T-helper 1 cell treated with Interleukin-12 subunit alpha and Interleukin-12 subunit beta and Interleukin-4 antibody, amounts not matched to agents 30 μg/mL and 1 μg/mL, for 36 hours (primary cell): ENCODE data around the gene WNT7A.

ENCODE experiments used
- H3K27ac Mint-ChIP-seq: one replicate; pipeline ENCODE4 v1.8.0; 2021; ENCODE audit warnings: mild to moderate bottlenecking, mixed read lengths
- H3K27me3 Mint-ChIP-seq: one replicate; pipeline ENCODE4 v1.8.0; 2021; ENCODE audit warnings: low read depth, mixed read lengths
- H3K36me3 Mint-ChIP-seq: one replicate; pipeline ENCODE4 v1.8.0; 2021; ENCODE audit warnings: low read depth, mixed read lengths
- H3K4me1 Mint-ChIP-seq: one replicate; pipeline ENCODE4 v1.8.0; 2021; ENCODE audit warnings: low read depth, mixed read lengths
- H3K4me3 Mint-ChIP-seq: one replicate; pipeline ENCODE4 v1.8.0; 2021; ENCODE audit warnings: mild to moderate bottlenecking, moderate library complexity, mixed read lengths
- H3K9me3 Mint-ChIP-seq: one replicate; pipeline ENCODE4 v1.8.0; 2021; ENCODE audit warnings: mixed read lengths

WNT7A gene

DNA sequence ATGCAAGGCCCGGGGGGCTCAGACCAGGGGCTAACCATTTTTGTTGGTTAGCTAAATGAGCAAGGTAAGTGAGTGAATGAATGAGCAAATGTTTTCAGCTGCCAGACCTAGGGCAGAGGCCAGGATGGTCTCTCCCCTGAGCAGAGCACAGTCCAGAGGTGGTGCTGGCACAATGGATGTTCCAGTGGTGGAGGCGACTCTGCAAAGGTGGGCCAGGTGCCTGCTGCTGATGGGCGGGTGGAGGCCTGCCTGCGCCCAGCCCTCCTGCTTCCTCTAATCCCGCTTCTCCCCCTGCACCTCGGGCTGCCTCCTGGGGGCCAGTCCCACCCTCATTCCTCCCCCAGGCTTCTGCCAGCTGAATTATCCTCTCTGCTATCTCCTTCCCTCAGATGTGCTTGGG, 112.8 kb downstream of the WNT7A start:
- H3K36me3 Mint-ChIP-seq = no peaks in the 10 kb centered on the region
- no peak overlapping the region for H3K27ac Mint-ChIP-seq
- H3K27me3 Mint-ChIP-seq = no peaks in the 10 kb centered on the region
- no peak overlapping the region for H3K4me3 Mint-ChIP-seq
- peaks cover 3% of the 10 kb centered on the region for H3K9me3 Mint-ChIP-seq
- H3K4me1 Mint-ChIP-seq = peaks cover 4% of the 10 kb centered on the region
